ENCODE measurements around the gene HTT. TPM values are rescaled to one million over a fixed set of nuclear protein-coding genes. Genes with fewer than 3 reads are reported as not detected.

HTT gene
- total RNA-seq, 1 experiment from 2014 or later: 37.4 TPM

DNA sequence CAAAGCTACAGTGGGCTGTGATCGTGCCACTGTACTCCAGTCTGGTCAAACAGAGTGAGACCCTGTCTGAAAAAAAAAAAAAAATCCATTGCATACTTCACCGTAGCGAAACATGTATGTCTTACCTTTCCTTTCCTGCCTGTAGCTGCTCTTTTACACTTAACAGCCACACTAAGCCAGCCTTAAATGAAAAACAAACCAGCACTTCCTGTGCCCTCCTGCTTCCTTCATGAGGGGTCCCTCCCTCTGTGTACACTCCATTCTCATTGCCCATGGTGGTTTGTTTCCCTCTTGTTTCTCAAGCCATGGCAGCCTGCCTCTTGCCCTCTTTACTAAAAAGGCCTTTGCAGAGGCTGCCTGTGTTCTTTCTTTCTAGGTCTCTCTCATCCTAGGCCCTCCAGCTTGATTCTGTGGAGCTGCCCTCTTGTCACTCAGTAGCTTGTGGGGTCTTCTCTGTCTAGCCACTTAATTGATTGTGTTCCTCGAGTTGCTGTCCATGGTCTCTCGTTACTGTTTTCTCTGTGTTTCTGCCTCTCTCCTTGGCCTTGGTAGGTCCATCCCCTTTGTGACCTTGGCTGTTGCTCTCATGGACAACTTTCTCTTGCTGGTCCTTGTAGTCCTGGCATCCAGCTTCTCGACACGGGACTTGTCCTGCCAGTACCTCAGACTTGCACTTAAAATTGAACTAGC is 122.3 kb downstream of the HTT start:
- H3K4me1 ChIP-seq (ENCODE audit: control insufficient read depth in 1 of 2, insufficient read depth in 2 of 2, low read length in 2 of 2): no peaks in the 10 kb centered on the region
- no peak overlapping the region for H3K9ac ChIP-seq (ENCODE audit: low read length)
- DNase-seq (ENCODE audit: low read depth, low spot score): no peak
- no peaks in the 10 kb centered on the region for H4K20me1 ChIP-seq (ENCODE audit: insufficient read depth)
- H3K9me2 ChIP-seq (ENCODE audit: insufficient read depth): no peaks in the 10 kb centered on the region
- no peaks in the 10 kb centered on the region for H3K79me2 ChIP-seq (ENCODE audit: insufficient read depth, low read length)
- peaks cover 0 to 3% of the 10 kb centered on the region in 2 experiments; a peak in 1 of 4 replicates for H3K36me3 ChIP-seq (ENCODE audit: control insufficient read depth in 1 of 2, insufficient read depth in 2 of 2, low read length in 2 of 2)
- H3K4me3 ChIP-seq (replicated peaks in 1 of 2; ENCODE audit: low read depth in 1 of 2, low read length in 2 of 2): no peak overlapping the region
- H3K27ac ChIP-seq (ENCODE audit: low read depth, low read length): no peak overlapping the region
- no peaks in the 10 kb centered on the region for H3K9me3 ChIP-seq (ENCODE audit: control insufficient read depth in 1 of 2, insufficient read depth in 1 of 2, low read depth in 1 of 2, low read length in 2 of 2)
- ATAC-seq: no peak
- no peak overlapping the region for H2AFZ ChIP-seq (ENCODE audit: low read depth, low read length, poor library complexity, severe bottlenecking)
- TF ChIP-seq SP1 (IDR thresholded peaks at IDR 0.05; ENCODE audit: low read depth) (no peak), EGR1 (IDR thresholded peaks at IDR 0.05; ENCODE audit: low read depth) (no peak), ELF1 (IDR thresholded peaks at IDR 0.05; ENCODE audit: borderline replicate concordance, low read depth) (no peak), POLR2AphosphoS5 (IDR thresholded peaks at IDR 0.05; ENCODE audit: low read depth, low read length) (no peak), YY1 (IDR thresholded peaks at IDR 0.05; ENCODE audit: extremely low read depth, insufficient replicate concordance, low read depth, low read length) (no peak), RAD21 (IDR thresholded peaks at IDR 0.05; ENCODE audit: low read depth) (no peak), EZH2phosphoT487 (IDR thresholded peaks at IDR 0.05; ENCODE audit: borderline replicate concordance) (no peak), SIN3A (IDR thresholded peaks at IDR 0.05; ENCODE audit: low read depth) (no peak), FOSL1 (IDR thresholded peaks at IDR 0.05; ENCODE audit: low read depth) (no peak)
- TF ChIP-seq, protein P1, sequence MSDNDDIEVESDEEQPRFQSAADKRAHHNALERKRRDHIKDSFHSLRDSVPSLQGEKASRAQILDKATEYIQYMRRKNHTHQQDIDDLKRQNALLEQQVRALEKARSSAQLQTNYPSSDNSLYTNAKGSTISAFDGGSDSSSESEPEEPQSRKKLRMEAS (IDR thresholded peaks at IDR 0.05): no peak
- TF ChIP-seq, protein P2, sequence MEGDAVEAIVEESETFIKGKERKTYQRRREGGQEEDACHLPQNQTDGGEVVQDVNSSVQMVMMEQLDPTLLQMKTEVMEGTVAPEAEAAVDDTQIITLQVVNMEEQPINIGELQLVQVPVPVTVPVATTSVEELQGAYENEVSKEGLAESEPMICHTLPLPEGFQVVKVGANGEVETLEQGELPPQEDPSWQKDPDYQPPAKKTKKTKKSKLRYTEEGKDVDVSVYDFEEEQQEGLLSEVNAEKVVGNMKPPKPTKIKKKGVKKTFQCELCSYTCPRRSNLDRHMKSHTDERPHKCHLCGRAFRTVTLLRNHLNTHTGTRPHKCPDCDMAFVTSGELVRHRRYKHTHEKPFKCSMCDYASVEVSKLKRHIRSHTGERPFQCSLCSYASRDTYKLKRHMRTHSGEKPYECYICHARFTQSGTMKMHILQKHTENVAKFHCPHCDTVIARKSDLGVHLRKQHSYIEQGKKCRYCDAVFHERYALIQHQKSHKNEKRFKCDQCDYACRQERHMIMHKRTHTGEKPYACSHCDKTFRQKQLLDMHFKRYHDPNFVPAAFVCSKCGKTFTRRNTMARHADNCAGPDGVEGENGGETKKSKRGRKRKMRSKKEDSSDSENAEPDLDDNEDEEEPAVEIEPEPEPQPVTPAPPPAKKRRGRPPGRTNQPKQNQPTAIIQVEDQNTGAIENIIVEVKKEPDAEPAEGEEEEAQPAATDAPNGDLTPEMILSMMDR (IDR thresholded peaks at IDR 0.05 in 2 of 3, conservative IDR thresholded peaks at IDR 0.05 in 1 of 3; ENCODE audit: borderline replicate concordance in 1 of 3, insufficient read depth in 1 of 3, low read depth in 2 of 3, low read length in 2 of 3): no peak
- TF ChIP-seq, protein P3, sequence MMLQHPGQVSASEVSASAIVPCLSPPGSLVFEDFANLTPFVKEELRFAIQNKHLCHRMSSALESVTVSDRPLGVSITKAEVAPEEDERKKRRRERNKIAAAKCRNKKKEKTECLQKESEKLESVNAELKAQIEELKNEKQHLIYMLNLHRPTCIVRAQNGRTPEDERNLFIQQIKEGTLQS (IDR thresholded peaks at IDR 0.05): no peak
- TF ChIP-seq, protein P4, sequence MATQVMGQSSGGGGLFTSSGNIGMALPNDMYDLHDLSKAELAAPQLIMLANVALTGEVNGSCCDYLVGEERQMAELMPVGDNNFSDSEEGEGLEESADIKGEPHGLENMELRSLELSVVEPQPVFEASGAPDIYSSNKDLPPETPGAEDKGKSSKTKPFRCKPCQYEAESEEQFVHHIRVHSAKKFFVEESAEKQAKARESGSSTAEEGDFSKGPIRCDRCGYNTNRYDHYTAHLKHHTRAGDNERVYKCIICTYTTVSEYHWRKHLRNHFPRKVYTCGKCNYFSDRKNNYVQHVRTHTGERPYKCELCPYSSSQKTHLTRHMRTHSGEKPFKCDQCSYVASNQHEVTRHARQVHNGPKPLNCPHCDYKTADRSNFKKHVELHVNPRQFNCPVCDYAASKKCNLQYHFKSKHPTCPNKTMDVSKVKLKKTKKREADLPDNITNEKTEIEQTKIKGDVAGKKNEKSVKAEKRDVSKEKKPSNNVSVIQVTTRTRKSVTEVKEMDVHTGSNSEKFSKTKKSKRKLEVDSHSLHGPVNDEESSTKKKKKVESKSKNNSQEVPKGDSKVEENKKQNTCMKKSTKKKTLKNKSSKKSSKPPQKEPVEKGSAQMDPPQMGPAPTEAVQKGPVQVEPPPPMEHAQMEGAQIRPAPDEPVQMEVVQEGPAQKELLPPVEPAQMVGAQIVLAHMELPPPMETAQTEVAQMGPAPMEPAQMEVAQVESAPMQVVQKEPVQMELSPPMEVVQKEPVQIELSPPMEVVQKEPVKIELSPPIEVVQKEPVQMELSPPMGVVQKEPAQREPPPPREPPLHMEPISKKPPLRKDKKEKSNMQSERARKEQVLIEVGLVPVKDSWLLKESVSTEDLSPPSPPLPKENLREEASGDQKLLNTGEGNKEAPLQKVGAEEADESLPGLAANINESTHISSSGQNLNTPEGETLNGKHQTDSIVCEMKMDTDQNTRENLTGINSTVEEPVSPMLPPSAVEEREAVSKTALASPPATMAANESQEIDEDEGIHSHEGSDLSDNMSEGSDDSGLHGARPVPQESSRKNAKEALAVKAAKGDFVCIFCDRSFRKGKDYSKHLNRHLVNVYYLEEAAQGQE (IDR thresholded peaks at IDR 0.05; ENCODE audit: low read depth): no peak
- TF ChIP-seq, protein P5, sequence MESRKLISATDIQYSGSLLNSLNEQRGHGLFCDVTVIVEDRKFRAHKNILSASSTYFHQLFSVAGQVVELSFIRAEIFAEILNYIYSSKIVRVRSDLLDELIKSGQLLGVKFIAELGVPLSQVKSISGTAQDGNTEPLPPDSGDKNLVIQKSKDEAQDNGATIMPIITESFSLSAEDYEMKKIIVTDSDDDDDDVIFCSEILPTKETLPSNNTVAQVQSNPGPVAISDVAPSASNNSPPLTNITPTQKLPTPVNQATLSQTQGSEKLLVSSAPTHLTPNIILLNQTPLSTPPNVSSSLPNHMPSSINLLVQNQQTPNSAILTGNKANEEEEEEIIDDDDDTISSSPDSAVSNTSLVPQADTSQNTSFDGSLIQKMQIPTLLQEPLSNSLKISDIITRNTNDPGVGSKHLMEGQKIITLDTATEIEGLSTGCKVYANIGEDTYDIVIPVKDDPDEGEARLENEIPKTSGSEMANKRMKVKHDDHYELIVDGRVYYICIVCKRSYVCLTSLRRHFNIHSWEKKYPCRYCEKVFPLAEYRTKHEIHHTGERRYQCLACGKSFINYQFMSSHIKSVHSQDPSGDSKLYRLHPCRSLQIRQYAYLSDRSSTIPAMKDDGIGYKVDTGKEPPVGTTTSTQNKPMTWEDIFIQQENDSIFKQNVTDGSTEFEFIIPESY (IDR thresholded peaks at IDR 0.05; ENCODE audit: extremely low read depth, insufficient replicate concordance, low read length): no peak
- CTCF ChIA-PET: no interaction called here
- H3K4me2 ChIP-seq (ENCODE audit: low read length): no peak overlapping the region
- POLR2A ChIA-PET: no interaction called here
- no TSS peak for BruUV-seq (replicated peaks)
- H3K27me3 ChIP-seq (ENCODE audit: insufficient read depth, low read length): no peaks in the 10 kb centered on the region
- RAD21 ChIA-PET (ENCODE audit: low non-redundant PET in 1 of 2, low total read pairs in 2 of 2, uncharacterized antibody in 2 of 2, unreplicated experiment in 2 of 2): no interaction called here
- intact Hi-C loops (cut with micrococcal nuclease): no loop called here
